ENCODE results near the gene INHBA.

- TF ChIP-seq POLR2AphosphoS5 (IDR thresholded peaks at IDR 0.05; ENCODE audit: low read depth, low read length) = no peak
- TF ChIP-seq PAX5 (IDR thresholded peaks at IDR 0.05; ENCODE audit: insufficient read depth, low read length, severe bottlenecking) = no peak
- TF ChIP-seq POLR2A (IDR thresholded peaks at IDR 0.05; ENCODE audit: low read depth, low read length) = no peak
- no peak for TF ChIP-seq SPI1 (IDR thresholded peaks at IDR 0.05; ENCODE audit: low read depth, low read length)
- no peak for TF ChIP-seq TAF1 (IDR thresholded peaks at IDR 0.05; ENCODE audit: low read depth, low read length)
- TF ChIP-seq POU2F2 (IDR thresholded peaks at IDR 0.05; ENCODE audit: low read depth, low read length) = no peak
Measured at GRCh38 chr7:41695661-41696322, 7.1 kb downstream of the INHBA start.
